A549 (cell line): Measurements from ENCODE around the gene HTR2B.

ENCODE experiments used
- BHLHE40 ChIP-seq: IDR thresholded peaks from 2 replicates; pipeline ENCODE4 v1.6.1; 2012; ENCODE audit warnings: low read depth, low read length, inconsistent platforms
- CBX8 ChIP-seq: fragments of 200-600 bp; sonication (generic); IDR thresholded peaks from 2 replicates; pipeline ENCODE4 v1.6.1; 2016
- CHD2 ChIP-seq: fragments of 150-350 bp; IDR thresholded peaks from 2 replicates; pipeline ENCODE4 v1.6.1; 2014; ENCODE audit warnings: low read length; ENCODE audit not compliant: partially characterized antibody
- CTCF ChIP-seq: fragments of >200 bp; sonication (Bioruptor Twin); formaldehyde crosslinking; IDR thresholded peaks from 3 replicates; pipeline ENCODE4 v1.5.1; 2016
- ELK1 ChIP-seq: fragments of 150-350 bp; IDR thresholded peaks from 2 replicates; pipeline ENCODE4 v1.6.1; 2014; ENCODE audit warnings: low read depth, mild to moderate bottlenecking, low read length
- EP300 ChIP-seq, 2 experiments: fragments of >200 bp; sonication (Bioruptor Twin); formaldehyde crosslinking; IDR thresholded peaks; 2 replicates in 1 of 2; 3 replicates in 1 of 2; pipeline ENCODE4 v1.6.1; 2016 to 2017
- JUNB ChIP-seq: fragments of >200 bp; sonication (Bioruptor Twin); formaldehyde crosslinking; IDR thresholded peaks from 2 replicates; pipeline ENCODE4 v1.6.1; 2016
- KDM1A ChIP-seq: fragments of 200-600 bp; sonication (generic); IDR thresholded peaks from 2 replicates; pipeline ENCODE4 v1.6.1; 2016; ENCODE audit warnings: low read depth, mild to moderate bottlenecking
- POLR2A ChIP-seq: IDR thresholded peaks from 2 replicates; pipeline ENCODE4 v1.6.1; 2012; ENCODE audit warnings: mild to moderate bottlenecking, low read length
- RFX5 ChIP-seq: fragments of 450-650 bp; IDR thresholded peaks from 2 replicates; pipeline ENCODE4 v1.7.1; 2014; ENCODE audit warnings: antibody characterized with exemption, mild to moderate bottlenecking, moderate library complexity
- ZFP36 ChIP-seq: fragments of 450-650 bp; IDR thresholded peaks from 2 replicates; pipeline ENCODE4 v1.6.1; 2014; ENCODE audit warnings: borderline replicate concordance; ENCODE audit not compliant: partially characterized antibody

GRCh38 chr2:231111987-231112386 lies 12.9 kb downstream of the HTR2B start:
- TF ChIP-seq CHD2 = no peak
- no peak for TF ChIP-seq BHLHE40
- no peak for TF ChIP-seq ELK1
- no peak for TF ChIP-seq CTCF
- no peak for TF ChIP-seq POLR2A
- TF ChIP-seq ZFP36 = no peak
- no peak for TF ChIP-seq CBX8
- TF ChIP-seq EP300 (IDR thresholded peaks at IDR 0.05) = no peak
- no peak for TF ChIP-seq KDM1A
- no peak for TF ChIP-seq JUNB
- TF ChIP-seq RFX5 = no peak
